GM18519 (cell line): ENCODE data around the gene ERCC3.
"Not testable (repeated sequence)": the region's sequence is repeated elsewhere in the genome, so short reads cannot be mapped to it uniquely, and the experiment has no call there.

Source experiments
- ATAC-seq: cut with Tn5 transposase; IDR thresholded peaks from one replicate; pipeline ENCODE4 v1.9.1; 2021; ENCODE audit warnings: mild to moderate bottlenecking, moderate library complexity; ENCODE audit not compliant: unreplicated experiment, low FRiP score

Gene ERCC3

DNA sequence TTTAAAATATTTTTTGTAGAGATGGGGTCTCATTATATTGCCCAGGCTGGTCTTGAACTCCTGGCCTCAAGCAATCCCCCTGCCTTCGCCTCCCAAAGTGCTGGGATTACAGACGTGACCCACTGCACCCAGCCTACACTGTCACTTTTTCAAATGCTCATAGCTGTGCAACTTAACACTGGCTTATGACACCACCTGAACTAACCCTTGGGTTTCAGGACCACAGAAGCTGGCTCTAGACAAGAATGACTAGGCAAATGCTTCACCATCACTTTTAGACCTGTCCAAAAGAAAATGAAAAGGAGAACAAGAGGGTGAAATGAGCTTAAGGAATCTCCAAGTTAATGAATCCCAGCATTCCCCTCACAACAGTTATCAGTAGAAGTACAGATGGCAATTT, 13.3 kb downstream of the ERCC3 start:
- no peak for ATAC-seq

DNA sequence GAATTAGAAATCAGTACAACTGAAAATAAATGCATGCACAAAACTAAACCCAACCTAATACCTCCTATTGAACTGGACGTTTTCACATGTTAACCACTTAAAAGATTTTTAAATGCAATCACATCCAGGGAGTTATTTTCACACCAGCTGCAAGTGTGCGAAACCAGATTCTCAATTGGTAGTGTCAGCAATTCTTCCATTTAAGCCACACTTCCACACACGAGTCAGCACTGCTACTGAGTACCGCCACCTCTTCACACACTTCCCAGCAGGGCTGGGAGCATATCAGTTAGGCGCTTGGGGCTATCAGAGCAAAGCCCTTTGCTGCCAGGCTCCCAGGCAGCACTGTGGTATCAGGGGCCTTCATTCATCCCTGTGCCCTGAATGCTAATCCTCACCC, 14.2 kb downstream of the ERCC3 start:
- no peak for ATAC-seq

DNA sequence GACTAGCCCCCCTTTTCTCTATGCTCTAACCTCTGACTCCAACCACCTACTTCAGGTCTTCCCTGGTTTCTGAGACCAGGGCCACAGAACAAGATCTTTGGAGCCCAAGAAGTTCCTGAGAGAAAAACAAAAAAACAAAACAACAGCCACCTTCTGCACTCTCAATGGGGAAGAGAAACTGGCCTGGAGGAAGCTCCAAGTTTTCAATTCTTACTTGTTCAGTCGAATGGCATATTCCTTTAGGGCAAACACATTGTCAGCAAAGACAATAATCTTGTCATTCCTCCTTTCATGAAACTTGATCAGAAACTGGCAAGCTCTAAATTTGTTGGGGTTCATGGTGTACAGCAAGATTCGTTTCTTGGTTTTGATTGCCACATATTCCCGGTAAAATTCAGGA, 15.0 kb downstream of the ERCC3 start:
- ATAC-seq: no peak

DNA sequence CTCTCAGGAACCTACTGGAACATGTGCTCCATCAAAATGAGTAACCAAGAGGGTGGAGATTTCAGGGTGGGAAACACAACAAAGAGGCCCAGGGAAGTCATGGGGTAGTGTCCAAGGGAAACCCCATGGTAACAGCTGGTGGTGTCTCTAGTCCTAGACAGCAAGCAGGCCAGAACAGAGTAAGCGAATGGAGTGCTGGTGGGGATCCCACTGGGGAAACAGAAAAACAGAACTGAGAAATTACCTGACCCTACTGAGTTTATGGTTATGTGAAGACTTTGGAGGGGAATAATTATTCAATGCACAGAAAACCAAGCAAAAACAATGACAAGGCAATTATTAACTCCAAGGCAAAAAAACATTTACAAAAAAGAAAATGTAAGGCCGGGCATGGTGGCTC, 16.9 kb downstream of the ERCC3 start:
- ATAC-seq: no peak

DNA sequence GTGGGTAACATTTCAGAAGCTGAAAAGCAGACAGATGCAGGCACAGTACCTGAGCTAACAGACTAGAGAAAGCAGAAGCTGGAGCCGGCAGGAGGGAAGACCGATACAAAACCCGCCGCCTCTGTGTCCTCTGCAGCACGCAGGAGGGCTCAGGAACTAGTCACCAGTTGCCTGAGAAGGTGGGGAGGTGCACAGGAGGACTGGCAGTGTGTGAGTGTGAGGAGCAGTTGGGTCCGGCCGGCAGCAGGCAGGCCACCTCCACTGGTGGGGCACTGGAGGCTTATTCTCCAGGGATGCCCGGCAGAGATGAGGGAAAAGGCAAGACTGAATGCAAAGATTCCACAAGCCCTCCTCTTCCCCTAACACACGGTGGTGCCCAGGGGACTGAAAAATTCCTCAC, 18.2 kb downstream of the ERCC3 start:
- ATAC-seq: no peak

DNA sequence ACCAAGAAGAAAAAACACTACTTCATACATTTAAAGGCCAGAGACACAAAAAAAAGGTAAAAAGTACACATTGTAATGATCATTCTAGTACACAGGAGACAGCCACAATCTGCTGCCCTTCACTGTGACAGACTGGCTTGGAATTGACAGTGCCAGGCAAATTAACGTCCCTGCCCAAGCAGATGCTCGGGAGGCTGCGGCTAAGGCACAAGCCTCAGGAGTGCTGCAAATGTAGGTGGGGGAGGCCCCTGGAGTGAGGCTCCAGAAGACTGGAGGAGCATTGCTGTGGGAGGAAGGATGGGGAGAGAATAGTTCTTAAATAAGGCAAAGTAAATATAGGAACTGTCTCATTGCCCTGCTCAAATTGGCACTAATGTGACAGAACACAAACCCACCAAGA, 18.6 kb downstream of the ERCC3 start:
- ATAC-seq: no peak

DNA sequence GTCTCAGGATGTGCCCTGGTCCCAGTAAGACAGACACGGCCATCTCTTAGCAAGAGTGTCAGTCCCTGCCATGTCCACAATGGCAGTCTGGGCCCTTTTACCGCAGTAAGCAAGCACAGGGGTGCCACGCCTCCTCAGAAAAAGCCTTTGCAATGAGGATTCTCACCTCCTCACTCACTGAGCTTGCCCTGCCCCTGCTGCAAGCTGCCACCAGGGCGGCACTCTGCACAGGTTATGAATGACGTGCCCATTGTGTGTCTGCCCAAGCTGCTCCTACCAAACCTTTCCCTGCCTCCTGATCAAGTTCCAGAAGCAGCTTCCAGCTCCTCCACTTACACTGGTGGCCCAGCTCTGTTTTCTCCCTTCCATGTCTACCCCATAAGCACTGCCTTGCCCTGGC, 23.3 kb downstream of the ERCC3 start:
- ATAC-seq: no peak

DNA sequence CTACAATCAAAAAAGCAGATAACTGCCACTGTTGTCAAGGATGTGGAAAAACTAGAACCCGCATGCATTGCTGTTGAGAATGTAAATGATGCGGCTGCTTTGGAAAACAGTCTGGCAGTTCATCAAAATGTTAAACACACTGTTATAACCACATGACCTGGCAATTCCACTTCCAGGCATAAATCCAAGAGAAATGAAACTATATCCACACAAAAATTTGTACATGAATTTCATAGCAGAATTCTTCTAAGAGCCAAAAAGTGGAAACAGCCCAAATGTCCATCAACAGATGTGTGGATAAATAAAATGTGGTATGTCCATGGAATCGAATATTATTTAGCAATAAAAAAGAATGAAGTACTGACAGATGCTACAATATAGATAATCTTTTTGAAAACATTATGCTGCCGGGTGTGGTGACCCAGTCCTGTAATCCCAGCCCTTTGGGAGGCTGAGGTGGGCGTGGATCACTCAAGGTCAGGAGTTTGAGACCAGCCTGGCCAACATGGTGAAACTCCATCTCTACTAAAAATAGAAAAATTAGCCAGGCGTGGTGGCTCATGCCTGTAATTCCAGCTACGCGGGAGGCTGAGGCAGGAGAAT, 32.0 kb downstream of the ERCC3 start:
- ATAC-seq: no peak

DNA sequence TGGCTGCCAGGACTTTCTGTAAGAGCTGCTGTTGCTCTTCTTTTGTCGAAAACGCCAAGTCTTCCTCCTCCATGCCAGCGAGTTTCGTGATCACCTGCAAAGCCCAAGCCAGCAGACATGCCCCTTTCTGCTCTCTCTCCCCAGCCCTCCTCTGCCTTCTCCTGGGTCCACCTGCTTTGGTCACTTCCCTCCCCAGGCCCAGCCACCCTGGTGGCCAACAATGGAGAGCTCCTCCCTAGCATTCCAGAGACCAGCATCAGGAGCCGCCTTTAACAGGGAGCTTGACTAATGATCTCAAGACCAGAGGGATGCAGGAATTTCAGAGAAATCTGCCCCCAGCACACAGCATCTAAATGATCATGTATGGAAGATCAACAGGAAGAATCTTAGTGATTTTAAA, 34.6 kb downstream of the ERCC3 start:
- ATAC-seq: no peak

DNA sequence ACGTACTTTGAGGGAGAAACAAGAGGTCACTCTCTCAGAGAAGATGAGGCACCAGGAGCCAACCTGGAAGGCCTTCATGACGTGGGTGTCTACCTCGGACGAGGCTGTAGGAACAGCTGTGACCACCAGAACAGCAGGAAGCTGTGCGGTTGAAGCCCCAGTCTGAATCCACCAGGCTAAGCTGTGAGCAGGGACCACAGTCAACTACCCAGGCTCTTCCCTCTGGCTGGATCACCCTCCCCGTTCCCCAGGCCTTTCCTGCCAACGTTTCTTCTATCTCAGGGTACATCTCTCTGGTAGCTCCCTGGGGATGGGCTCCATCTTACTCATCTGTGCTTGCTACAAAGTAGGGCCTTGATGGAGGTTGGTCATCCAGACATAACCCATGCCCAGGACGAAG, 37.1 kb downstream of the ERCC3 start:
- ATAC-seq: no peak

DNA sequence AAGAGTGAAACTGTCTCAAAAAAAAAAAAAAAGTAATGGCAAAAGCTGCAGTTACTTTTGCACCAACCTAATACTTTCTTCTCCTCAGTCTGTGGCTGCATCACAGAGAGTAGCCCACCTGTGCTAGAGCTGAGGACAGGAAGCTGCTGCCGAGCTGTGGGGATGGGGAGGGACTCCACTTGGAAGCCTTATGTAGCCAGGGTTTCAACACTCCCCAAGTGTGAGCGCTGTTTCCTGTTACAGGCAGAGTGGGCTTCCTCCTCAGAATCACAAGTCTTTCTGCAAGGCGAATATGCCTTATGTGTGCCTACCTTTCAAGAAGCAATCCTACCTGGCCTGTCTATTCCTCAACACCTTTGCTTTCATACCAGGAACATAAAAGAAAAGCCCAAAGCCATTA, 37.6 kb downstream of the ERCC3 start:
- no peak for ATAC-seq

DNA sequence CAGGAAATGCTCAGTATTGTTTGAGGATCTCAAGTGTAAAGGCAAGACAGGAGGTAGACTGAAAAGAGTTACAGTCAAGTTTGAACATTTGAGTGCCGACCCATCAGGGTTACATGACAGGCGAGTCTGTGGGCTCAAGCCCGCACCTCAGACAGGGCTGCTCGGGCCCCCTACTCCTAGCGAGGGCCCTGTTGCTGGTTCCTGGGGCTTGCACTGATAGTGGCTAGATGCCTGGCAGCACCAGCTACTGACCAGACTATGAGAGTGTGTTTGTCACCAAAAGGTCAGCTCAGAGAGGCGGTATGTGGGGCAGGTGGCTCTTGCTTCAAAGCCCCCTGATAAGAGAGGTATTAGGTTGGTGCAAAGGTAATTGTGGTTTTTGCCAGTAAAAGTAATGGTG, 38.2 kb downstream of the ERCC3 start:
- no peak for ATAC-seq

DNA sequence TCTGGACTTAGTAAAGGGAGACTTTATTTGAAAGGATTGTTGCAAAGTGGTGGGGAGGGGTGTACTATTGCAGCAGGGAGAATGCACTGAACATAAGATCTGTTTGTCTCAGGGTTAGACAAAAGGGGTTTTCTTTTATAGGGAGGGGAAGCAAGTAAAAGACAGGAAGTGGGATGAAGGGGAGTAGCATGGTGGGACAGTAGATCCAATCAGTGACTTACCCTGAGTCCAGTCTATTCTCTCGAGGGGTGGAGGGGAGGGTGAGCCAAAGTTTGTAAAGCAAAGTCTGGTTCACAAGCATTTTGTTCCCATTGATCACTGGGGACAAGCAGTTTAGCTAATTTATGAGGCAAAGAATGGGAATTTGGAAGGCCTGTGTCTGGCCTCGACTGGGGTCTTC, 38.8 kb downstream of the ERCC3 start:
- ATAC-seq: no peak

DNA sequence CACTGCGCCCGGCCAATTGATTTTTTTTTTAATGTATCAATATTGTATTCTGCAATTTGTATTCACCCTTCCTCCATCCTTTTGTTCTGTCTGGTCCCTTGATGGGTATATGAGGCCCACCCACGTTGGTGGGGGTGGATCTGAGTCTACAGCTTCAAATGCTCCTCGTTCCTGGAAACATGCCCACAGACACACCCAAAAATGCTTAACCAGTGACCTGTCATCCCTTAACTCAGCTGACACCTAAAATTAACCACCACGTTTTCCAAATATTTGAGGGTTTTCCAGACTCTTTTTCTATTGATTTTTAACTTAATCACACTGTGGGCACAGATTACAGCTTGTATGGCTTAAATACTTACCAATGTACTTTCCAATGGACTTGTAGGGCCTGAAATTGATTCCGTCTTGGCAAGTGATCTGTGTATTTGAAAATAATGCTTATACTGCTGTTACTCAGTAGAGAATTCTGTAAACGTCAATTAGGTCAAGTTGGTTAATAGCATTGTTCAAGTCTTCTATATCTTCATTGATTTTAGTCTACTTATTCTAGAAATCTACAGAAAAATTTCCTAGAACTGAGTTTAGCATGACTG, 39.5 kb downstream of the ERCC3 start:
- ATAC-seq: no peak

DNA sequence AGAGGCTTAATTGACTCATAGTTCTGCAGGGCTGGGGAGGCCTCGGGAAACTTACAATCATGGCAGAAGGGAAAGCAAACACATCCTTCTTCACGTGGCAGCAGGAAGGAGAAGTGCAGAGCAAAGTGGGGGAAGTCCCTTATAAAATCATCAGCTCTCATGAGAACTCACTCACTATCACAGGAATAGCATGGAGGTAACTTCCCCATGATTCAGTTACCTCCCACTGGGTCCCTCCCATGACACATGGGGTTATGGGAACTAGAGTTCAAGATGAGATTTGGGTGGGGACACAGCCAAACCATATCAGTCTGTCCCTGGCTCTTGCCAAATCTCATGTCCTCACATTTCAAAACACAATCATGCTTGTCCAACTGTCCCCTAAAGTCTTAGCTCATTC, 52.8 kb downstream of the ERCC3 start:
- not testable (repeated sequence) for ATAC-seq

DNA sequence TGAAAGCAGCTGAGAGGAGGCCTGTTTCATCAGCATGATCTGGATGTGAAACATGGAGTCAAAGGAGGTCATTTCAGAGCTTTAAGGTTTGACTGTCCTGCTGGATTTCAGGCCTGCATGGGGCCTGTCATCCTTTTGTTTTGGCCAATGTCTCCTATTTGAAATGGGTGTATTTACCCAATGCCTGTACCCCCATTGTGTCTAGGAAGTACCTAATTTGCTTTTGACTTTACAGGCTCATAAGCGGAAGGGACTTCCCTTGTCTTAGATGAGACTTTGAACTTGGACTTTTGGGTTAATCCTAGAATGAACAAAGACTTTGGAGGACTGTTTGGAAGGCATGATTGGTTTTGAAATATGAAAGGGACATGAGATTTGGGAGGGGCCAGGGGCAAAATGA, 54.5 kb downstream of the ERCC3 start:
- ATAC-seq: no peak

DNA sequence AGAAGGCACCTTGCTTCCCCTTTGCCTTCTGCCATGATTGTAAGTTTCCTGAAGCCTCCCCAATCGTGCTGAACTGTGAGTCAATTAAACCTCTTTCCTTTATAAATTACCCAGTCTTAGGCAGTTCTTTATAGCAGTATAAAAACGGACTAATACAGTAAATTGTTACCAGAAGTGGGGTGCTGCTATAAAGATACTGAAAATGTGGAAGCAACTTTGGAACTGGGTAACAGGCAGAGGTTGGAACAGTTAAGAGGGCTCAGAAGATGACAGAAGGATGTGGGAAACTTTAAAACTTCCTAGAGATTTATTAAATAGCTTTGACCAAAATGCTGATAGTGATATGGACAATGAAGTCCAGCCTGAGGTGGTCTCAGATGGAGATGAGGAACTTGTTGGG, 56.2 kb downstream of the ERCC3 start:
- ATAC-seq: not testable (repeated sequence)

DNA sequence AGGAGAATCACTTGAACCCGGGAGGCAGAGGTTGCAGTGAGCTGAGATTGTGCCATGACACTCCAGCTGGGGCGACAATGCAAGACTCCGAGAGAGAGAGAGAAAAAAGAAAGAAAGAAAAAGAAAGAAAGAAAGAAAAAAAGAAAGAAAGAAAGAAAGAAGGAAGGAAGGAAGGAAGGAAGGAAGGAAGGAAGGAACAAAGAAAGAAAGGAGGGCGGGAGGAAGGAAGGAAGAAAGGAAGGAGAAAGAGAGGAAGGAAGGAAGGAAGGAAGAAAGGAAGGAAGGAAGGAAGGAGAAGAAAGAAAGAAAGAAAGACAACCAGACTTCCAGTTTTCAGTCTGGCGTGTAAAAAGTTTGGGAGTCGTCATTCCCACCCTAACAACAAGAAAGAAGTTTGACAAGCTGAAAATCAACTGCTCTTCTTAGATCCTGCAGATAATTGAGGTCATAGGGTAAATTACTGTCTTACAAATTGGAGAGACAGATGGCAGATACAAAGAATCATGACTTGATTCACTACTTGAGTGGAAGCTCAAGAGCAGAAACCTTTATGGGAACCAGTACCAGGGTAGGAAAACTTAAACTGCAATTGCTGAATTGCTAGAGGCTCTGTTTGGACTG, 58.8 kb downstream of the ERCC3 start:
- no peak for ATAC-seq

DNA sequence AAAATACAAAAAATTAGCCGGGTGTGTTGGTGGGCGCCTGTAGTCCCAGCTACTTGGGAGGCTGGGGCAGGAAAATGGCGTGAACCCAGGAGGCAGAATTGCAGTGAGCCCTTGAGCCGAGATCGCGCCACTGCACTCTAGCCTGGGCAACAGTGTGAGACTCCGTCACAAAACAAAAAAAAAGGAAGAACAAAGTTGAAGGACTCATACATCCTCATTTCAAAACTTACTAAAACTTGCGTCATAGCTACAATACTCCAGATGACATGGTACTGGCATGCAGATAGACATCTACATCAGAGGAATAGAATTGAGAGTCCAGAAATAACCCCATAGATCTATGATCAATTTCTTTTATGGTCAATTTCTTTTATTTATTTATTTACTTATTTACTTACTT, 60.2 kb downstream of the ERCC3 start:
- ATAC-seq: no peak

DNA sequence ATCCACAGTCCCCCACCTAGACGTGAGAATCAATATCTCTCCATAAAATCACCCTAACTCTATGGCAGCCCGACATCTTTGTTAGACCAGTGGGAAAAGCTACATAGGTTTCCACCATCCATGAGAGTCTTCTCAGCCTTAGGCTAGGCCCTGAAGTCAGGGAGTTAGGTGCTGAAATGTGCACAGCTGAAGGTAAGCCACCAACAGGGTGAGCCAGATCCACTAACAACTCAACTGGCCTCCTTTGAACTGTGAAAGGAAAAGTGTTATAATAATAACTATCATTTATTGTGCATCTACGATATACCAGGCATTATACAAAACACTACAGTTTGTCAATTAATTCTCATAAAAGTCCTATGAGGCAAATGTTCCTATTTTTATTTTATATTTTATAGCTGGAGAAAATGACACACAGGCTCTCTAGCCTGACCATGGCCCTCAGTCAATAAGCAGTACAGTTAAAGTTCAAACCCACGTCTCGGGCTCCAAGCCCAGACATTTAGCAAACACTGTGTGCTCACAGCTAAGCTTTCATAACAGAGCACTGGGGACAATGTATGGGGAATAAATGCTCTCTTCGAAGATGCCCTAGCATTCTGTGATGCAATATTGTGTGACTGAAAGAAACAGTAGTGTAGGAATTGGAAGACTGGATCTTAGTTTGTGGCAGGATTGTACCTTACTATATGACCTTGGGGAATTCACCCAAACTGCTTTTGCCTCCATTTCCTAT, 62.6 kb downstream of the ERCC3 start:
- no peak for ATAC-seq

DNA sequence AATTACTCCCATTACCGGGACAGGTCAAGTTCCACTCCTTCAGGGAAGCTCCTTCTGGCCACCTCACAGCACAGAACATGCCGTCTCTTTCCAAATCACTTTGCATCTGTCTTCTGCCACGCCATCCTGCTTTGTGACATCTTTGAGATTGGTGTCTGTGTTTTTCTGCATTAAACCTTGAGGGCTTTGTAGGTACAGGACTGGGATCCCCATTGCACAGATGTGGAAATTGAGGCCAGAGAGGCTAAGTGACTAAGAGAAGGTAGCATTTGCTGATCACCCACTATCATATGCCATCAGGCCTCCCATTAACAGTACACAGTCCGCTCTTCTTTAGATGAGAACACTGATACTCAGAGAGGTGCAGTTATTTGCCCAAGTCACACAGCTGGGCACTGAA, 64.4 kb downstream of the ERCC3 start:
- no peak for ATAC-seq

DNA sequence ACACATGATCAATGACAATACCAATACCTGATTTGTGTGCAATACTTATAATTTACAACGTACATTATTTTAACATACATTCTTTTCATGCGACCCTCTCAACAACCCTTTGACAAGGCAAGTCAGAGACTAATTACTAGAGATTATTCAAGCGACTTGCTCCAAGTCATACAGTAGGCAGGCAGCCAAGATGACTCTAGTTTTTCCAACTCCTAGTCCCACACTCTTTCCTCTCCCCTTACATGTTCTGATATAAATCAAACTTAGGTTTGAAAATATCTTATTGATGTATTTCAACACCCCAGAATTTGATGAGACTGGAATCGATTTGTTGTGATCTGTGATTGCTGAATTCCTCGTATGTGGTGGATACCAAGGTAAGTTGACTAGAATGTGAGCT, 65.8 kb downstream of the ERCC3 start:
- ATAC-seq: no peak
